Esophagus squamous epithelium (tissue), 5 donors: ENCODE measurements around the gene SLC29A4. TPM values are rescaled to one million over a fixed set of nuclear protein-coding genes. Genes with fewer than 3 reads are reported as not detected.
"Not testable (repeated sequence)": the region's sequence is repeated elsewhere in the genome, so short reads cannot be mapped to it uniquely, and the experiment has no call there.

Experiments used
- DNase-seq: peaks from one replicate; lab custom pipeline; 2025; lab: John Stamatoyannopoulos, UW
- H3K27ac ChIP-seq, 4 donors: fragments of 200-600 bp; sonication (generic); one replicate each; pipeline ENCODE4 v1.5.1; 2016 to 2019; ENCODE audit warnings: mild to moderate bottlenecking in 1 of 4
- H3K27me3 ChIP-seq, 4 donors: fragments of 200-600 bp; sonication (generic); 1 replicate in 3 of 4; 2 replicates in 1 of 4; pipeline versions ENCODE4 v1.5.1 to v1.6.0; 2017 to 2021; ENCODE audit warnings: antibody characterized with exemption in 1 of 4
- H3K36me3 ChIP-seq, 3 donors: fragments of 200-600 bp; sonication (generic); one replicate each; pipeline ENCODE4 v1.5.1; 2016 to 2019
- H3K4me1 ChIP-seq, 3 donors: fragments of 200-600 bp; sonication (generic); one replicate each; pipeline ENCODE4 v1.5.1; 2017 to 2019
- H3K4me3 ChIP-seq, 4 donors: fragments of 200-600 bp; sonication (generic); 1 replicate in 3 of 4; 2 replicates in 1 of 4; pipeline ENCODE4 v1.5.1; 2016 to 2019; ENCODE audit warnings: mild to moderate bottlenecking in 2 of 4, moderate library complexity in 1 of 4
- H3K9me3 ChIP-seq, 3 donors: fragments of 200-600 bp; sonication (generic); one replicate each; pipeline ENCODE4 v1.5.1; 2016 to 2019
- POLR2A ChIP-seq, 4 donors: fragments of 450-650 bp; IDR thresholded peaks; one replicate each; pipeline ENCODE4 v1.6.1; 2017; ENCODE audit warnings: antibody characterized with exemption in 4 of 4, mild to moderate bottlenecking in 4 of 4, moderate library complexity in 3 of 4
- WGBS, 2 donors: methylation state at CpG; one replicate each; pipeline ENCODE4 v1.1.5; 2018; 5-methylcytosine and 5-hydroxymethylcytosine counted together
- intact Hi-C: fragments of 100-400 bp; cut with DNase I; formaldehyde crosslinking; loops from one replicate; pipeline ENCODE4 v1.15.0; 2022
- total RNA-seq, 4 donors: library from RNA; depleted of rRNA; stranded (reverse); fragments of >200 nt; gene quantifications; one replicate each; pipeline ENCODE4 v1.1.0, GENCODE V29; 2016
- TF ChIP-seq, protein P1 (sequence below), 6 experiments: fragments of 450-650 bp in 4 of 6; fragments of 200-600 bp in 2 of 6; sonication (generic) in 2 of 6; IDR thresholded peaks; one replicate each; pipeline ENCODE4 v1.5.1; 2016 to 2019; ENCODE audit warnings: antibody characterized with exemption in 6 of 6, mild to moderate bottlenecking in 4 of 6, moderate library complexity in 4 of 6
- donor health status: DM: yes; HTN: yes; CAD: no.

The SLC29A4 gene
- total RNA-seq, 4 donors from 2014 or later, result 0.44 to 0.57 (median 0.53) TPM; not detected in 1

DNA sequence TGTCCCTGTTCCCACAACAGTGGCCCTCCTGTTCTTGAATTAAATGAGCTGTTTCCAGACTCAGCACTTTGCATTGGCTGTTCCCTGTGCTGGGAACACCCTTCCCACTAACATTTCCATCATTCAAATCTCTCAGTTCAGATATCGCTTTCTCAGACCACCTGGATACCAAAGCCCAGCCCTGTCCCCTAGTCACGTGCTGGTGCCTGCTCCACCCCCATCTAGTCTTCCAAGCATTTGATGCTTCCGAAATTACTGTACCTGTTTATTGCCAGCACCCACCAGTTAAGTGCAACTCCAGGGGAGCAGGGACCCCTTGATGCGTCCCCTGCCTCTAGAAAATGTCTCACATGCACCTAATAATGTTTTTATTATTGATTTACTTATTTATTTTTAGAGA is 3.0 kb upstream of the SLC29A4 start:
- no peak for TF ChIP-seq POLR2A (IDR thresholded peaks at IDR 0.05)
- TF ChIP-seq, protein P1, sequence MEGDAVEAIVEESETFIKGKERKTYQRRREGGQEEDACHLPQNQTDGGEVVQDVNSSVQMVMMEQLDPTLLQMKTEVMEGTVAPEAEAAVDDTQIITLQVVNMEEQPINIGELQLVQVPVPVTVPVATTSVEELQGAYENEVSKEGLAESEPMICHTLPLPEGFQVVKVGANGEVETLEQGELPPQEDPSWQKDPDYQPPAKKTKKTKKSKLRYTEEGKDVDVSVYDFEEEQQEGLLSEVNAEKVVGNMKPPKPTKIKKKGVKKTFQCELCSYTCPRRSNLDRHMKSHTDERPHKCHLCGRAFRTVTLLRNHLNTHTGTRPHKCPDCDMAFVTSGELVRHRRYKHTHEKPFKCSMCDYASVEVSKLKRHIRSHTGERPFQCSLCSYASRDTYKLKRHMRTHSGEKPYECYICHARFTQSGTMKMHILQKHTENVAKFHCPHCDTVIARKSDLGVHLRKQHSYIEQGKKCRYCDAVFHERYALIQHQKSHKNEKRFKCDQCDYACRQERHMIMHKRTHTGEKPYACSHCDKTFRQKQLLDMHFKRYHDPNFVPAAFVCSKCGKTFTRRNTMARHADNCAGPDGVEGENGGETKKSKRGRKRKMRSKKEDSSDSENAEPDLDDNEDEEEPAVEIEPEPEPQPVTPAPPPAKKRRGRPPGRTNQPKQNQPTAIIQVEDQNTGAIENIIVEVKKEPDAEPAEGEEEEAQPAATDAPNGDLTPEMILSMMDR (IDR thresholded peaks at IDR 0.05), result no peak
- intact Hi-C loops, result no loop called here
- WGBS, 2 donors, result 75 to 81% methylated on average over 4 of the region's 4 CpGs

DNA sequence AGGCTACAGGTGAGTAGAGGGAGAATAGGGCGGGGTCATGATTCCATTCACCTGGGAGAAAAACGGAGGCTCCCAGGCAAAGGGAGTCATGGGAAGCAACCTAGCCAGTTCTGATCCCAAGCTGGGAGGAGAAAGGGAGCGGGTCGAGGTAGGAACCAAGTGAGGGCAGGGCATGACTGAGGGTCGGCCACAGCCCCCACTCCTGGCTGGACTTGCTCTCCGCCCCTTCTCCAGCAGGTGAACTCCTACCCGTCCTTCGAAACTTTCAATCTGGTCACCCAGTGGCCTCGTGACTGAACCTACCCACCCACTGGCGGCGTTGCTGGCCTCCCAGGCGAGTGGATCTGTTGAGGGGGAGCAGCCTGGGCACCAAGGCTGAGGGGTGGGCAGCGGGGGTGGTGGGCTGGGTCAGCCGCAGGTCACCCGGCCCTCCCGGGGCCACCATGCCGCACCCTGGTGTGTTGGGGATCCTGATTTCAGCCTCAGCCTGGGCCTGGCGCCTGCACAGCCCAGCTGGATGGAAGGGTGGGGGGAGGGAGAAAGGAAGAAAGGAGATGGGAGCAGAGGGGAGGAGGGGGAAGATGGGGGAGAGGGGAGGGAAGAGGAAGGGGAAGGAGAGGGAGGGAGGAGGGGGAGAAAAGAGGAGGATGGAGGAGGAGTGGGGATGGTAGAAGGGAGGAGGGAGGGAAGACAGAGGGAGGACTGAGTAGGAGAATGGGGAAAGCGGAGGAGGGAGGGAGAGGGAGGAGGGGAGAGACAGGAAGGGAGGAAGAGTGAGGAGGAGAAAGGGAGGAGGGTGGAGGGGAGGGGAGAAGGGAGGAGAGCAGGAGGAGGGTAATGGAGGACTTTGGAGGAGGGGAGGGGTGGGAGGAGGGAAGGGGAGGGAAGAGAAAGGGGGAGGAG is 894 bp upstream of the SLC29A4 start:
- DNase-seq, intact Hi-C loops, H3K9me3 ChIP-seq, H3K4me3 ChIP-seq, H3K27ac ChIP-seq, H3K36me3 ChIP-seq: not testable (repeated sequence)
- Histone ChIP-seq H3K4me1 (peaks cover 6 to 16% (median 10%) of the 10 kb centered on the region in 3 donors), H3K27me3 (peaks cover 0 to 41% (median 0%) of the 10 kb centered on the region in 4 donors)
- WGBS, 2 donors, result 55 to 56% methylated on average over 5 to 12 of the region's 19 CpGs

More for the DNA sequence above, 3.0 kb upstream of the SLC29A4 start:
- Histone ChIP-seq H3K27ac (no peak overlapping the region), H3K9me3 (no peaks in the 10 kb centered on the region), H3K4me1 (peaks cover 6 to 21% (median 10%) of the 10 kb centered on the region in 3 donors), H3K27me3 (peaks cover 0 to 44% (median 0%) of the 10 kb centered on the region in 4 donors), H3K4me3 (no peak overlapping the region), H3K36me3 (no peaks in the 10 kb centered on the region)
- no peak for DNase-seq

DNA sequence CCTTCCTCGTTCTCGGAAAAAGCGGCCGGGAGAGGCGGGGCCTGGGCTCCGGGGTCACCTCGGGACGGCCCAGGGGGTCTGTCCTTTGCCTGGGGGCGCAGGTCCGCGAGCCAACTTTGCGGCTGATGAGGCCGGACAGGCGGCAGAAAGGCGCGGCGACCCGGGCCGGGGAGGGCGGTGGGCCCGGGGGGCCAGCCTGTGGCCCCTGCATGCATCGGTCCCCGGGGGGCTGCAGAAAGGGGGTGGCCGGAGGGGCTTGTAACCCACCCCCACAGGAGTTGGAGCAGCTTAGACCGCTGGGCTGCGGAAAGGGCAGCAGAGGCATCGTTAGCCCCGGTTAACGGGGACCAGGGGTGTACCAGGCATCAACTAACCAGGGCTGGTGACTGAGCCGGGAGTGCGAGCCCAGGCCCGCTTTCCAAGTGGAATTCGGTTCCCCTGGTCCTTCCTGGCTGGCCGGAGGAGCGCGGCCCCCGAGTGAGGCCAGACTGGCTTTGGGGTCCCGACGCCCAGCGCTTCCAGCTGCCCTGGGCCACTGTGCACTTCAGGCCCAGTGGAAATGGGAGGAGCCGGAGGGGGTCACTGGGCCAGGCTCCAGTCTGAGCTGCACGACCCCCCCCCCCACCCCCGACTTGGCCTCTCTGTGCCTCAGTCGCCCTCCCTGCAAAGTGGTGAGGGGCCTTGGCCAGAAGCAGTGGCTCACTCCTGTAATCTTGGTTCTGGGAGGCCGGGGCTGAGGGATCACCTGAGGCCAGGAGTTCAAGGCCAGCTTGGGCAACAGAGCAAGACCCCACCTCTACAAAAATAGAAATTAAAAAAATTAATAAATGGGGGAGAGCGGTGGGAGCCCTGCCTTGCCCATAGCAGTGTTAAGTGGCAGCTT is 919 bp downstream of the SLC29A4 start:
- Histone ChIP-seq H3K4me1 (peaks cover 6 to 16% (median 10%) of the 10 kb centered on the region in 3 donors), H3K4me3 (peak overlapping the region; percentile 31 to 65 (median 48)), H3K9me3 (no peaks in the 10 kb centered on the region), H3K27me3 (peaks cover 0 to 41% (median 0%) of the 10 kb centered on the region in 4 donors), H3K36me3 (no peaks in the 10 kb centered on the region), H3K27ac (no peak overlapping the region)
- 70 to 73% methylated on average over 1 to 2 of the region's 46 CpGs for WGBS, 2 donors
- no peak for DNase-seq
- intact Hi-C loops, result no loop called here
- TF ChIP-seq, protein P1 (IDR thresholded peaks at IDR 0.05), result no peak
- no peak for TF ChIP-seq POLR2A (IDR thresholded peaks at IDR 0.05)

DNA sequence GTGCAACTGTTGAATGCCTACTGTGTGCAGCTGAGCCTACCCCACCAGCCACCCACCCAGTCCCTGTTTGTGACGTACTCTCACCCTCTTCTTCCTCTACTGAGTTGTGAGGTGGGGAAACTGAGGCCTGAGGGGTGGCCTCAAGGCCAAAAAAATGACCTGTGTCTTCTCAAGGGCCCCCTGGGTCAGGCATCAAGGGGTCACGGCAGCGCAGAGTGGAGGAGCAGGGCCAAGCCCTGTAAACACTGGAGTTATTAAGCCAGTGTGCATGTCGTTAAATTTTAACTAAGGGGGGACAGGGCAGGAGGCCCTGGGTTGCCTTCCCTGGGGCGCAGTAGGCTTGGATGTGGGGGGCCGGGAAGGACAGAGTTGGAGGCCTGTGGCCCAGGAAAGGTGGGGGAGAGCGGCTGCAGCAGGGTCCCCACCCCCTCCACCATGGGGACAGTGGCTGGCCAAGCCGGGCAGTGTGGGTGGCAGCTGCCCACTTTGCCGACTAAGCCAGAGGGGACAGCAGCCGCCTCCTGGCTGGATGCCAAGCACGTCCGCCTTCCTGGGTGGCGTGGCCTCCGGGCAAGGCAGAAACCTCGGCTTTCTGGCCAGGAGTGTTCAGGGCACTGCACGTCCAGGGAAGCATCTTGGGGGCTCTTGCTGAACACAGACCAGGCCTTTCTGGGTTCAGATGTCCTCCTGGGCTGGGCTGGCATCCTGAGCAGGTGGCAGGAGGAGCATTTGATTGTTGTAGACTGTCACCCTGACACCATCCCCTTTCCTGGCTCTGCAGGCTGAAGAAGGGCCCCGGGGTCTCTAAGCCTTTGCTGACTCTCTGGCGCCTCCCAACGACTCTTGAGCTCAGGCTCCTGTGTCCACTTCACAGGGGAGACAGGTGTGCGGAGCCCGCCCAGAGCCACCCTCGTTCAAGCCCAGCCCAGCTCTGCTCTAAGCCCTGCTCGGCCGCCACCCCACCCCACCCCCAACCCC is 1.9 kb downstream of the SLC29A4 start:
- TF ChIP-seq POLR2A (IDR thresholded peaks at IDR 0.05), result no peak
- TF ChIP-seq, protein P1 (IDR thresholded peaks at IDR 0.05), result peak in 1 of 6 experiments; percentile 9
- H3K36me3 ChIP-seq, result no peaks in the 10 kb centered on the region
- H3K4me3 ChIP-seq, result no peak overlapping the region
- H3K9me3 ChIP-seq, result no peaks in the 10 kb centered on the region
- WGBS, 2 donors, result 39 to 75% methylated on average over 4 to 6 of the region's 24 CpGs
- intact Hi-C loops, result no loop called here
- no peak for DNase-seq
- H3K27me3 ChIP-seq, result peaks cover 0 to 41% (median 0%) of the 10 kb centered on the region in 4 donors
- H3K27ac ChIP-seq, result no peak overlapping the region
- peaks cover 6 to 16% (median 10%) of the 10 kb centered on the region in 3 donors for H3K4me1 ChIP-seq
